Measurements from ENCODE around the gene LINGO3. TPM values are rescaled to one million over a fixed set of nuclear protein-coding genes. Genes with fewer than 3 reads are reported as not detected.

The LINGO3 gene
- total RNA-seq: 1 to 10 TPM in 2 of 7 donors, under 1 TPM in 5; 0.26 to 2.6 (median 0.70) TPM
- 1 to 10 TPM in 1 of 3 donors, under 1 TPM in 2; 0.43 to 1.2 (median 0.82) TPM for polyA plus RNA-seq
- long read RNA-seq, donor 1, partial matches to known transcripts: 0 of 1 reads
- long read RNA-seq, donor 1, other reads (novel, unspliced or antisense): 0 of 1 reads
- long read RNA-seq, donor 2: 0 reads

DNA sequence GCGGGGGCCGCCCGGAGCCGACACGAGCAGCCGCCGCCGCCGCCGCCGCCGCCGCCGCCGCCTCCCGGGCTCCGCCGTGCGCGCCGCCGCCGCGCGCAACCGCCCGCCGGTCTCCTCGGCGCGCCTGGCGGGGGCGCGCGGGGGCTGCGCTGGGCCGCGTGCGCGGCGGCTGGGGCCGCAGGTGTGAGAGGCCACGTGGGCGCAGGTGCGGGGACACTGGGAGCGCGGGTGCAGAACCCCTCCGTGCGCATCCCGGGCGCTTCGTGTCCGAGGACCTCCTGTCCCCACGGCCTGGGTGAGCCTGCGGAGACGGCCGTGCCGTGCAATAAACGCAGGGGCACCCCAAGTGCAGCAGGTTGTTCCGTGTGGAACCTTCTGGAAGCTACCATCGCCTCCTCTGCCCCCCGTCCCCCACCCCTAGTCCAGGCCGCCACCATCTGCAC lies at the start of gene LINGO3:
Gene LINGO3 (minus strand): TSS at position 41 of the 443 bp plus-strand sequence. CDS start 16,378 bp downstream, outside the sequence.
- no peaks in the 10 kb centered on the region for H3K36me3 ChIP-seq
- H3K4me1 ChIP-seq: peaks cover 0 to 53% (median 21%) of the 10 kb centered on the region in 6 donors
- H3K9me3 ChIP-seq: no peaks in the 10 kb centered on the region
- H3K27me3 ChIP-seq (replicated peaks in 1 of 7): peaks cover 0 to 93% (median 48%) of the 10 kb centered on the region in 7 donors
- TF ChIP-seq, protein P1, sequence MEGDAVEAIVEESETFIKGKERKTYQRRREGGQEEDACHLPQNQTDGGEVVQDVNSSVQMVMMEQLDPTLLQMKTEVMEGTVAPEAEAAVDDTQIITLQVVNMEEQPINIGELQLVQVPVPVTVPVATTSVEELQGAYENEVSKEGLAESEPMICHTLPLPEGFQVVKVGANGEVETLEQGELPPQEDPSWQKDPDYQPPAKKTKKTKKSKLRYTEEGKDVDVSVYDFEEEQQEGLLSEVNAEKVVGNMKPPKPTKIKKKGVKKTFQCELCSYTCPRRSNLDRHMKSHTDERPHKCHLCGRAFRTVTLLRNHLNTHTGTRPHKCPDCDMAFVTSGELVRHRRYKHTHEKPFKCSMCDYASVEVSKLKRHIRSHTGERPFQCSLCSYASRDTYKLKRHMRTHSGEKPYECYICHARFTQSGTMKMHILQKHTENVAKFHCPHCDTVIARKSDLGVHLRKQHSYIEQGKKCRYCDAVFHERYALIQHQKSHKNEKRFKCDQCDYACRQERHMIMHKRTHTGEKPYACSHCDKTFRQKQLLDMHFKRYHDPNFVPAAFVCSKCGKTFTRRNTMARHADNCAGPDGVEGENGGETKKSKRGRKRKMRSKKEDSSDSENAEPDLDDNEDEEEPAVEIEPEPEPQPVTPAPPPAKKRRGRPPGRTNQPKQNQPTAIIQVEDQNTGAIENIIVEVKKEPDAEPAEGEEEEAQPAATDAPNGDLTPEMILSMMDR (IDR thresholded peaks at IDR 0.05 in 8 of 11, conservative IDR thresholded peaks at IDR 0.05 in 3 of 11): no peak
- TF ChIP-seq POLR2A (IDR thresholded peaks at IDR 0.05): no peak
- TF ChIP-seq POLR2AphosphoS5 (IDR thresholded peaks at IDR 0.05): peak in 1 of 3 donors; percentile 10
- 5 to 28% (median 9%) methylated on average over 10 to 63 of the region's 63 CpGs for WGBS, 5 donors
- peak within 1 kb of the TSS in 3 of 8 donors; percentile 15 to 60 (median 19) for H3K4me3 ChIP-seq
- intact Hi-C loops (cut with DNase I; ENCODE audit: low total_unique reads): no loop called here
- no peak for DNase-seq
- H3K27ac ChIP-seq: no peak within 1 kb of the TSS

GRCh38 chr19:2356036-2356646 lies 48.2 kb upstream of the LINGO3 start:
- H3K9me3 ChIP-seq: no peaks in the 10 kb centered on the region
- H3K4me3 ChIP-seq: no peak overlapping the region
- H3K27me3 ChIP-seq (replicated peaks in 1 of 7): peaks cover 0 to 16% (median 6%) of the 10 kb centered on the region in 7 donors
- peaks cover 0 to 42% (median 24%) of the 10 kb centered on the region in 6 donors for H3K36me3 ChIP-seq
- 80 to 91% (median 86%) methylated on average over 18 to 21 of the region's 21 CpGs for WGBS, 5 donors
- intact Hi-C loops (cut with DNase I; ENCODE audit: low total_unique reads): no loop called here
- peak in 1 of 3 donors; percentile 49 for TF ChIP-seq POLR2AphosphoS5 (IDR thresholded peaks at IDR 0.05)
- TF ChIP-seq, protein P1 (IDR thresholded peaks at IDR 0.05 in 8 of 11, conservative IDR thresholded peaks at IDR 0.05 in 3 of 11): no peak
- no peak for TF ChIP-seq POLR2A (IDR thresholded peaks at IDR 0.05)
- DNase-seq: no peak
- H3K27ac ChIP-seq: no peak overlapping the region
- peaks cover 0 to 9% (median 0%) of the 10 kb centered on the region in 6 donors for H3K4me1 ChIP-seq

- intact Hi-C loops (cut with DNase I; ENCODE audit: low total_unique reads): no loop called here
- no peak overlapping the region for H3K27ac ChIP-seq
- 85 to 89% (median 87%) methylated on average over 24 of the region's 24 CpGs for WGBS, 5 donors
Measured at GRCh38 chr19:2355168-2356035, 47.4 kb upstream of the LINGO3 start.

More at GRCh38 chr19:2355168-2356035, 47.4 kb upstream of the LINGO3 start:
- Histone ChIP-seq H3K4me3 (no peak overlapping the region), H3K4me1 (peaks cover 0 to 5% (median 0%) of the 10 kb centered on the region in 6 donors), H3K27me3 (replicated peaks in 1 of 7) (peaks cover 0 to 8% (median 6%) of the 10 kb centered on the region in 7 donors), H3K9me3 (no peaks in the 10 kb centered on the region), H3K36me3 (peaks cover 0 to 49% (median 30%) of the 10 kb centered on the region in 6 donors)
- TF ChIP-seq, protein P1 (IDR thresholded peaks at IDR 0.05 in 8 of 11, conservative IDR thresholded peaks at IDR 0.05 in 3 of 11): no peak
- TF ChIP-seq POLR2A (IDR thresholded peaks at IDR 0.05) (no peak), POLR2AphosphoS5 (IDR thresholded peaks at IDR 0.05) (no peak)
- DNase-seq: no peak

Data from spleen (tissue), 13 donors.